Karpas-422 (cell line): Measurements from ENCODE around the gene IFT74. TPM values are rescaled to one million over a fixed set of nuclear protein-coding genes. Genes with fewer than 3 reads are reported as not detected.

Source experiments
- DNase-seq: peaks from one replicate; pipeline ENCODE4 v3.0.0-alpha.2; 2015
- H2AFZ ChIP-seq: fragments of 200-600 bp; sonication (generic); 2 replicates; pipeline ENCODE4 v1.6.1; 2014; ENCODE audit warnings: antibody characterized with exemption, low read length, mixed read lengths
- H3K27ac ChIP-seq: fragments of 200-600 bp; sonication (generic); 2 replicates; pipeline ENCODE4 v1.5.1; 2014; ENCODE audit warnings: mild to moderate bottlenecking, low read length, moderate library complexity
- H3K27me3 ChIP-seq: fragments of 200-600 bp; sonication (generic); 2 replicates; pipeline ENCODE4 v1.6.1; 2014; ENCODE audit warnings: low read length, mixed read lengths
- H3K36me3 ChIP-seq: fragments of 200-600 bp; sonication (generic); 2 replicates; pipeline ENCODE4 v1.6.1; 2014; ENCODE audit warnings: low read length, mixed read lengths; ENCODE audit not compliant: insufficient read depth
- H3K4me1 ChIP-seq: fragments of 200-600 bp; sonication (generic); 2 replicates; pipeline ENCODE4 v1.6.1; 2014; ENCODE audit warnings: mild to moderate bottlenecking, low read length, mixed read lengths
- H3K4me2 ChIP-seq: fragments of 200-600 bp; sonication (generic); 2 replicates; pipeline ENCODE4 v1.6.1; 2014; ENCODE audit warnings: low read length, low read depth, mild to moderate bottlenecking; ENCODE audit not compliant: poor library complexity, severe bottlenecking
- H3K4me3 ChIP-seq: fragments of 200-600 bp; sonication (generic); 2 replicates; pipeline ENCODE4 v1.5.1; 2014; ENCODE audit warnings: mild to moderate bottlenecking, antibody characterized with exemption, low read length, mixed read lengths
- H3K79me2 ChIP-seq: fragments of 200-600 bp; sonication (generic); 2 replicates; pipeline ENCODE4 v1.6.1; 2014; ENCODE audit warnings: mild to moderate bottlenecking, low read length, mixed read lengths
- H3K9ac ChIP-seq: fragments of 200-600 bp; sonication (generic); 2 replicates; pipeline ENCODE4 v1.6.0; 2014; ENCODE audit warnings: low read length
- H3K9me2 ChIP-seq: fragments of 200-600 bp; sonication (generic), shearing (Covaris generic); replicated peaks from 2 replicates; pipeline ENCODE4 v1.6.0; 2014; ENCODE audit warnings: mild to moderate bottlenecking, low read length, moderate library complexity; ENCODE audit not compliant: insufficient read depth
- H3K9me3 ChIP-seq: fragments of 300-700, 200-600 bp; sonication (generic); 2 replicates; pipeline ENCODE4 v1.6.1; 2014; ENCODE audit warnings: low read length, mixed read lengths
- H4K20me1 ChIP-seq: fragments of 200-600 bp; sonication (generic); 2 replicates; pipeline ENCODE4 v1.6.1; 2014; ENCODE audit warnings: mild to moderate bottlenecking, antibody characterized with exemption, low read length, low read depth; ENCODE audit not compliant: insufficient read depth
- total RNA-seq: library from RNA; depleted of rRNA; stranded (reverse); fragments of >200 nt; shearing (Covaris generic); gene quantifications from 2 replicates; pipeline ENCODE4 v1.2.3, GENCODE V29; 2014; ENCODE audit warnings: low replicate concordance

IFT74 gene
- total RNA-seq, 1 experiment from 2014 or later: 29.3 TPM

GRCh38 chr9:27037499-27037898 is 81.3 kb downstream of the IFT74 start:
- Histone ChIP-seq H3K4me1 (no peaks in the 10 kb centered on the region), H3K79me2 (no peaks in the 10 kb centered on the region), H3K9me2 (no peaks in the 10 kb centered on the region), H3K27me3 (no peaks in the 10 kb centered on the region), H3K36me3 (no peaks in the 10 kb centered on the region), H3K9me3 (no peaks in the 10 kb centered on the region), H4K20me1 (no peaks in the 10 kb centered on the region), H2AFZ (no peak overlapping the region), H3K4me2 (no peak overlapping the region), H3K9ac (no peak overlapping the region), H3K4me3 (no peak overlapping the region), H3K27ac (no peak overlapping the region)
- DNase-seq: no peak

DNA sequence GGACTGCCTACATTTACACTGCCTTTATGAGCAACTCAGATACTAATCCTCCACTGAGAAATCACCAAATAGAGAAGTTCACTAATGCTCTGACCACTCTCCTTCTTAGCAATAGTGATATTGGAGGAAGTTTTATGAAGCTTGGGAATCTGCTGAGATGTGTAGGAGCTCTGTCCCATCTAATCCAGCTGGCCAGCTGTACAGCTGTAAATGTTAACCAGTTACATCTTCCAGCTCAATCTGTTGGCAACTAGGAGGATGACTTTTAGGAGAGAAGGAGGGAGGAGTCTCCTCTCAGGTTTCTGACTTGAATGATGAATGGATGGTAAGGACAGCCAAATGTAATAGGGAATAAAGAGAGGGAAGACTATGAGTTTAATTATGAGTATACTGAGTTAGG is 85.5 kb downstream of the IFT74 start:
- Histone ChIP-seq H3K9me3 (no peaks in the 10 kb centered on the region), H3K4me2 (no peak overlapping the region), H3K9me2 (no peaks in the 10 kb centered on the region), H4K20me1 (no peaks in the 10 kb centered on the region), H3K4me3 (no peak overlapping the region), H3K79me2 (no peaks in the 10 kb centered on the region), H3K4me1 (no peaks in the 10 kb centered on the region), H3K27ac (no peak overlapping the region), H3K9ac (no peak overlapping the region), H3K36me3 (no peaks in the 10 kb centered on the region), H2AFZ (no peak overlapping the region), H3K27me3 (no peaks in the 10 kb centered on the region)
- no peak for DNase-seq

DNA sequence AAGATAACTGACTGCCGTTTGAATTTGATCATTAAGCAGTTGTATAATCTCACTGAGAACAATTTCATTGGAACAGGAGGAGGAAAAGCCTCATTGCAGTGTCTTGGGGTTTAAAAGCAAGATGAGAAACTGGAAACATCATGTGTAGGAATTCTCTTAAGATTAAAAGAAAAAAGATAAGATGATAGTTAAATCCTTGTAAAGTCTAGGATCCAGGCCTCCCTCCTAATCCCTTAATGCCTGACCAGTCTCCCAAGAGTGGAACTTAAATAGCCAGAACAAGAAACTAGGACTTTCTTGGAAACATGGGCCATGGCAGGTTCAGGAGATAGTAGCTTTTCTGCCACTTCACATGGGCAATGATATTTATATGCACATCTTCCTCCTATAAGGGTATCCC is 86.3 kb downstream of the IFT74 start:
- Histone ChIP-seq H3K9me3 (no peaks in the 10 kb centered on the region), H3K27me3 (no peaks in the 10 kb centered on the region), H3K4me1 (no peaks in the 10 kb centered on the region), H3K9me2 (no peaks in the 10 kb centered on the region), H2AFZ (no peak overlapping the region), H3K79me2 (no peaks in the 10 kb centered on the region), H3K9ac (no peak overlapping the region), H3K4me2 (no peak overlapping the region), H3K27ac (no peak overlapping the region), H3K36me3 (no peaks in the 10 kb centered on the region), H3K4me3 (no peak overlapping the region), H4K20me1 (no peaks in the 10 kb centered on the region)
- no peak for DNase-seq

- H3K4me2 ChIP-seq: no peak overlapping the region
- H3K27ac ChIP-seq: no peak overlapping the region
- peaks cover 3% of the 10 kb centered on the region; the same call in 1 of the 2 replicates for H3K36me3 ChIP-seq
- H3K9me2 ChIP-seq: no peaks in the 10 kb centered on the region
- no peak for DNase-seq
- H4K20me1 ChIP-seq: no peaks in the 10 kb centered on the region
- H2AFZ ChIP-seq: no peak overlapping the region
- H3K4me3 ChIP-seq: no peak overlapping the region
- no peaks in the 10 kb centered on the region for H3K27me3 ChIP-seq
- H3K4me1 ChIP-seq: no peaks in the 10 kb centered on the region
- H3K79me2 ChIP-seq: no peaks in the 10 kb centered on the region
- H3K9ac ChIP-seq: no peak overlapping the region
- no peaks in the 10 kb centered on the region for H3K9me3 ChIP-seq
Observed at GRCh38 chr9:27043176-27043575, 87.0 kb downstream of the IFT74 start.

GRCh38 chr9:27047136-27047535 is 90.9 kb downstream of the IFT74 start:
- Histone ChIP-seq H3K9me2 (no peaks in the 10 kb centered on the region), H3K9ac (no peak overlapping the region), H3K4me2 (no peak overlapping the region), H3K27me3 (no peaks in the 10 kb centered on the region), H3K79me2 (no peaks in the 10 kb centered on the region), H3K27ac (no peak overlapping the region), H4K20me1 (no peaks in the 10 kb centered on the region), H3K4me1 (no peaks in the 10 kb centered on the region), H3K4me3 (no peak overlapping the region), H3K36me3 (peaks cover 8% of the 10 kb centered on the region; the same call in 1 of the 2 replicates), H3K9me3 (no peaks in the 10 kb centered on the region), H2AFZ (no peak overlapping the region)
- DNase-seq: no peak

DNA sequence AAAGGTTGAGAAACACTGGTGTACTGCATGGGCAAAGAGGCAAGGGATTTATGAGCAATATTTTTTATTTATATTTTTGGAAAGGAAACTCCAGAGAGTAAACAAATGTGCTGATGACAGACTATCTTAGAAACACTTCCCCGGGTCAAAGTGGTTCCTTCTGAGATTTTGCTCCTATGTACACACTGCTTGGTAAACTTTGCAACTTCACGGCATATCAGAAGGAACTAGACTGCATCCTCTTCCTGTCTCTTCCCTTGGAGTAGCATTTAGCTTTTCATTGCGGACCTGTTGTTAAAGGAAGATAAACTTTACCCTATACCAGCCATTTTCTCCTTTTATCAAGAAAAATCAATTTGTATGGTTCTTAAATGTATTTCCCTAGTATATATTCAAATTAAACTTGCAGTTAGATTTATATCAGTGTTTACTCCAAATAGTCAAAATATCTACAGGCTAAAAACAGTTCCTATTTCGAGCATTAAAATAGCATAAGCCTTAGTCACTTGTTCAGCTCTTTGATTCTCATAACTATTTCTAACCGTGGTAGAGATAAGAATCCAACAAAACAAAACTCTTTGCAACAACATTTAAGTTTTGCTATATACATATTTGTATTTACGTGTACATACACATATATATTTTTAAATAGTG is 97.3 kb downstream of the IFT74 start:
- DNase-seq: no peak
- Histone ChIP-seq H4K20me1 (no peaks in the 10 kb centered on the region), H3K9me2 (no peaks in the 10 kb centered on the region), H3K9me3 (no peaks in the 10 kb centered on the region), H3K4me1 (no peaks in the 10 kb centered on the region), H3K27me3 (no peaks in the 10 kb centered on the region), H3K36me3 (peaks cover 15% of the 10 kb centered on the region; the same call in 1 of the 2 replicates), H3K4me3 (no peak overlapping the region), H3K9ac (no peak overlapping the region), H3K4me2 (no peak overlapping the region), H3K79me2 (no peaks in the 10 kb centered on the region), H2AFZ (no peak overlapping the region), H3K27ac (no peak overlapping the region)

DNA sequence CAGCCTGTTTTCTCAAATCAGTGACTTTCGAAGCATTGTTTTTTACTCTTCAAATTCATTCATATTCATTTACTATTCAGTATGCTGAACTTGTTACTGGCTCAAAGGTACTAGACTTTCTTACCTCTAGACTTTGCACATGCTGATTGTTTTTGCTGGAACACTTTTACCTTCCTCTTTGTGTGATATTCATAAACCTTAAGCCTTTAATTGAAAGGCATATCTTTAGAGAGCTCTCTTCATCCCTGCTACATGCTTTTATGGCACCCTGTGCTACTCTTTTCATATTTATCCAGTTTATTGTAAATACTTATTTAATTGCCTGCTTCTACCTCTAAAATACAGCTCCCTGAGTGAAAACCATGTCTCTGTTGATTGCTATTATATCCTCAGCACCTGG is 97.9 kb downstream of the IFT74 start:
- Histone ChIP-seq H3K79me2 (no peaks in the 10 kb centered on the region), H3K9me2 (no peaks in the 10 kb centered on the region), H3K36me3 (peaks cover 15% of the 10 kb centered on the region; the same call in 1 of the 2 replicates), H3K4me2 (no peak overlapping the region), H2AFZ (no peak overlapping the region; the same call in 1 of the 2 replicates), H3K27me3 (no peaks in the 10 kb centered on the region), H3K4me1 (no peaks in the 10 kb centered on the region), H3K9me3 (no peaks in the 10 kb centered on the region), H3K9ac (no peak overlapping the region), H4K20me1 (no peaks in the 10 kb centered on the region), H3K4me3 (no peak overlapping the region), H3K27ac (no peak overlapping the region)
- DNase-seq: no peak

DNA sequence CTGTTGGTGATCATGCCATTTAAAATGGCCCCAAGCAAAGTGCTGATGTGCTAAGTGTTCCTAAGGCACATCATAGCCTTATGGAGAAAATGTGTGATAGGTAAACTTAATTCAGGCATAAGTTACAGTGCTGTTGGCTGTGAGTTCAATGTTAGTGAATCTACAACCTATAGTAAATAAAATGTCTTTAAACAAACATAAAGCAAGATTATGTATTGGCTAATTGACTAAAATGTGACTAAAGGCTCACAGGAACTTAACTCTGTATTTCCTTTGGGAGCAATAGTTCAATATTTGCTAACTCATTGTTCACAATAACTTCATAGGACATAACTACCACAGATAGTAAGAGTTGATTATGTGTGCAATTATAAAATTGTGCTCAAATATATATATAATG is 98.6 kb downstream of the IFT74 start:
- no peaks in the 10 kb centered on the region for H3K79me2 ChIP-seq
- DNase-seq: no peak
- no peaks in the 10 kb centered on the region for H3K27me3 ChIP-seq
- H2AFZ ChIP-seq: no peak overlapping the region
- no peak overlapping the region for H3K9ac ChIP-seq
- no peak overlapping the region for H3K4me2 ChIP-seq
- no peak overlapping the region for H3K4me3 ChIP-seq
- H3K9me2 ChIP-seq: no peaks in the 10 kb centered on the region
- no peaks in the 10 kb centered on the region for H4K20me1 ChIP-seq
- H3K9me3 ChIP-seq: no peaks in the 10 kb centered on the region
- no peak overlapping the region for H3K27ac ChIP-seq
- no peaks in the 10 kb centered on the region for H3K4me1 ChIP-seq
- H3K36me3 ChIP-seq: peaks cover 15% of the 10 kb centered on the region; the same call in 1 of the 2 replicates
